Endothelial cell of umbilical vein (primary cell): ENCODE measurements around the gene PCBP4. TPM values are rescaled to one million over a fixed set of nuclear protein-coding genes. Genes with fewer than 3 reads are reported as not detected.

Source experiments
- BruUV-seq: library from RNA; stranded (reverse); fragments of 400-500 nt; replicated peaks from 2 replicates; lab custom pipeline; 2021; lab: Mats Ljungman, UMichigan
- CTCF ChIA-PET: fragments of 300-600, 350-600 bp; sonication (Branson Sonifier 250); formaldehyde crosslinking; loops from one replicate; lab custom pipeline; 2021; ENCODE audit warnings: antibody characterized with exemption, inconsistent platforms; lab: Charles Lee
- POLR2A ChIA-PET: fragments of 300-600, 350-600 bp; sonication (Branson Sonifier 250); formaldehyde crosslinking; loops from one replicate; lab custom pipeline; 2021; ENCODE audit warnings: antibody characterized with exemption, inconsistent platforms; lab: Charles Lee
- DNase-seq: peaks from one replicate; pipeline ENCODE4 v3.0.0-alpha.2; 2011; ENCODE audit warnings: low read depth, low spot score
- FAIRE-seq: peaks from 2 replicates; lab custom pipeline; 2011; peaks lifted over from hg19 to GRCh38; lab: Jason Lieb, UNC
- H2AFZ ChIP-seq: 2 replicates; pipeline ENCODE4 v1.6.0; 2012; ENCODE audit warnings: low read depth, low read length, control low read depth, inconsistent platforms
- H3K27ac ChIP-seq: 2 replicates; pipeline ENCODE4 v1.5.1; 2011; ENCODE audit warnings: low read depth, mild to moderate bottlenecking, control low read depth, low read length, moderate library complexity; ENCODE audit not compliant: insufficient read depth
- H3K27me3 ChIP-seq, 2 experiments: 2 replicates each; pipeline versions ENCODE4 v1.6.0 to v1.6.1; 2011; ENCODE audit warnings: low read length in 2 of 2, mixed read lengths in 1 of 2; ENCODE audit not compliant: control insufficient read depth in 2 of 2, insufficient read depth in 2 of 2
- H3K36me3 ChIP-seq, 2 experiments: 2 replicates in 1 of 2; 3 replicates in 1 of 2; pipeline ENCODE4 v1.5.1; 2011; ENCODE audit warnings: low read length in 2 of 2, mild to moderate bottlenecking in 1 of 2, moderate library complexity in 1 of 2; ENCODE audit not compliant: control insufficient read depth in 2 of 2, insufficient read depth in 2 of 2; ENCODE audit errors: extremely low read depth in 1 of 2
- H3K4me1 ChIP-seq: 3 replicates; pipeline ENCODE4 v1.5.1; 2011; ENCODE audit warnings: mild to moderate bottlenecking, low read length; ENCODE audit not compliant: control insufficient read depth, insufficient read depth; ENCODE audit errors: extremely low read depth
- H3K4me2 ChIP-seq: 2 replicates; pipeline ENCODE4 v1.6.1; 2011; ENCODE audit warnings: low read length, control low read depth, mixed read lengths; ENCODE audit not compliant: insufficient read depth
- H3K4me3 ChIP-seq, 3 experiments: fragments of 200-600 bp in 1 of 3; sonication (generic), shearing (Covaris generic) in 1 of 3; replicated peaks in 1 of 3; 2 replicates each; pipeline ENCODE4 v1.5.1; 2011 to 2016; ENCODE audit warnings: control low read depth in 3 of 3, low read length in 3 of 3, mild to moderate bottlenecking in 2 of 3, inconsistent platforms in 1 of 3, low read depth in 1 of 3, moderate library complexity in 1 of 3; ENCODE audit not compliant: insufficient read depth in 1 of 3
- H3K79me2 ChIP-seq: 2 replicates; pipeline ENCODE4 v1.6.0; 2012; ENCODE audit warnings: low read length, inconsistent platforms; ENCODE audit not compliant: control insufficient read depth, insufficient read depth
- H3K9ac ChIP-seq: replicated peaks from 2 replicates; pipeline ENCODE3; 2011; ENCODE audit warnings: low read length, control low read depth; ENCODE audit not compliant: insufficient read depth; ENCODE audit errors: extremely low read depth
- H3K9me1 ChIP-seq: replicated peaks from 3 replicates; pipeline ENCODE4 v1.6.0; 2011; ENCODE audit warnings: mild to moderate bottlenecking, low read length; ENCODE audit not compliant: control insufficient read depth, insufficient read depth; ENCODE audit errors: extremely low read depth
- H3K9me3 ChIP-seq: replicated peaks from 2 replicates; pipeline ENCODE4 v1.5.1; 2012; ENCODE audit warnings: low read length, inconsistent platforms; ENCODE audit not compliant: control insufficient read depth, insufficient read depth
- H4K20me1 ChIP-seq: replicated peaks from 2 replicates; pipeline ENCODE3; 2011; ENCODE audit warnings: mild to moderate bottlenecking, low read length; ENCODE audit not compliant: control insufficient read depth, insufficient read depth; ENCODE audit errors: extremely low read depth
- CTCF ChIP-seq, 2 donors: IDR thresholded peaks; 1 replicate in 1 of 2; 2 replicates in 1 of 2; pipeline ENCODE4 v1.5.1; 2011; ENCODE audit warnings: low read length in 2 of 2, mild to moderate bottlenecking in 2 of 2, moderate library complexity in 2 of 2, control low read depth in 1 of 2, inconsistent platforms in 1 of 2, low read depth in 1 of 2; ENCODE audit not compliant: insufficient read depth in 1 of 2; ENCODE audit errors: extremely low read depth in 1 of 2
- EZH2 ChIP-seq: IDR thresholded peaks from 2 replicates; pipeline ENCODE4 v1.6.1; 2012; ENCODE audit warnings: borderline replicate concordance, low read depth, mild to moderate bottlenecking, moderate library complexity, low read length, inconsistent platforms; ENCODE audit not compliant: severe bottlenecking
- FOS ChIP-seq: IDR thresholded peaks from 2 replicates; pipeline ENCODE4 v1.6.1; 2011; ENCODE audit warnings: mild to moderate bottlenecking, low read length, moderate library complexity, borderline replicate concordance; ENCODE audit not compliant: insufficient read depth
- GATA2 ChIP-seq: IDR thresholded peaks from 2 replicates; pipeline ENCODE4 v1.7.0; 2011; ENCODE audit warnings: low read depth, mild to moderate bottlenecking, moderate library complexity, mixed read lengths, low read length; ENCODE audit not compliant: insufficient read length, insufficient read depth
- JUN ChIP-seq: IDR thresholded peaks from 2 replicates; pipeline ENCODE4 v1.6.1; 2011; ENCODE audit warnings: borderline replicate concordance, low read depth; ENCODE audit not compliant: insufficient read length, insufficient read depth
- MAX ChIP-seq: IDR thresholded peaks from 2 replicates; pipeline ENCODE4 v1.6.1; 2011; ENCODE audit not compliant: insufficient read depth, insufficient read length
- MYC ChIP-seq: IDR thresholded peaks from one replicate; pipeline ENCODE4 v1.6.1; 2011; ENCODE audit warnings: mild to moderate bottlenecking, low read depth, low read length
- POLR2A ChIP-seq: IDR thresholded peaks from 2 replicates; pipeline ENCODE4 v1.6.1; 2012; ENCODE audit warnings: low read depth, mild to moderate bottlenecking, control low read depth, low read length
- POLR2AphosphoS5 ChIP-seq: IDR thresholded peaks from 2 replicates; pipeline ENCODE4 v1.6.1; 2012; ENCODE audit warnings: low read depth, mild to moderate bottlenecking, control low read depth, low read length, moderate library complexity; ENCODE audit not compliant: insufficient read depth
- dilution Hi-C: fragments of 300-500 bp; cut with MboI; formaldehyde crosslinking; loops from one replicate; pipeline ENCODE4 v1.15.0; 2019; ENCODE audit warnings: low sequenced_read_pairs; ENCODE audit not compliant: extremely low pct_ligation_motif_present
- intact Hi-C: fragments of 100-400 bp; cut with micrococcal nuclease; formaldehyde crosslinking; loops from one replicate; pipeline ENCODE4 v1.10.0; 2022
- polyA plus RNA-seq, 4 experiments: library from polyadenylated mRNA; depleted of rRNA in 3 of 4; stranded (reverse) in 3 of 4; unstranded in 1 of 4; fragments of >200 nt; gene quantifications; 2 replicates each; pipeline versions ENCODE4 v1.2.1 to v1.2.3, GENCODE V29; 2011 to 2012; ENCODE audit warnings: missing spikeins in 1 of 4
- total RNA-seq: library from RNA; stranded (reverse); gene quantifications from 2 replicates; pipeline ENCODE4 v1.2.3, GENCODE V29; 2021

PCBP4 gene
- total and polyA plus RNA-seq, 2 donors (not counting 3 experiments of a cell fraction or from before 2014, with no cell fraction given), result 46.5 to 63.1 TPM

- FAIRE-seq (no peak), DNase-seq (no peak)
- CTCF ChIA-PET, result interaction anchor here (1.3 to 5.8 kb wide), 4 partner anchors 12 to 41 kb away, joined by 3 to 59 read pairs (median 17); partner anchors contain the start of gene DUSP7
- TF ChIP-seq FOS (no peak), MAX (no peak), EZH2 (no peak), POLR2A (no peak), JUN (no peak), MYC (no peak), GATA2 (no peak), CTCF (IDR thresholded peaks at IDR 0.05; ENCODE audit: extremely low read depth in 1 of 2, insufficient read depth in 1 of 2, low read depth in 1 of 2, low read length in 2 of 2) (no peak), POLR2AphosphoS5 (no peak)
- dilution Hi-C loops, result no loop called here
- no peak overlapping the region for H3K27ac ChIP-seq
- H3K9me1 ChIP-seq, result no peaks in the 10 kb centered on the region
- no peak overlapping the region for H3K9ac ChIP-seq
- intact Hi-C loops, result no loop called here
- H3K4me2 ChIP-seq, result no peak overlapping the region
- H3K9me3 ChIP-seq, result no peaks in the 10 kb centered on the region
- no peaks in the 10 kb centered on the region for H3K79me2 ChIP-seq
- no peak overlapping the region for H2AFZ ChIP-seq
- H3K4me1 ChIP-seq, result peaks cover 11% of the 10 kb centered on the region
- H3K4me3 ChIP-seq, result no peak overlapping the region
- BruUV-seq, result no TSS peak
- no peaks in the 10 kb centered on the region for H3K36me3 ChIP-seq
- POLR2A ChIA-PET, result no interaction called here
- no peaks in the 10 kb centered on the region for H4K20me1 ChIP-seq
- no peaks in the 10 kb centered on the region for H3K27me3 ChIP-seq
Measured at GRCh38 chr3:52015438-52016228, 48.4 kb upstream of the PCBP4 start.
